ENCODE measurements around the gene ZNF267. TPM values are rescaled to one million over a fixed set of nuclear protein-coding genes. Genes with fewer than 3 reads are reported as not detected.

ZNF267 gene
- total RNA-seq, 1 experiment from 2014 or later = 25.3 TPM

DNA sequence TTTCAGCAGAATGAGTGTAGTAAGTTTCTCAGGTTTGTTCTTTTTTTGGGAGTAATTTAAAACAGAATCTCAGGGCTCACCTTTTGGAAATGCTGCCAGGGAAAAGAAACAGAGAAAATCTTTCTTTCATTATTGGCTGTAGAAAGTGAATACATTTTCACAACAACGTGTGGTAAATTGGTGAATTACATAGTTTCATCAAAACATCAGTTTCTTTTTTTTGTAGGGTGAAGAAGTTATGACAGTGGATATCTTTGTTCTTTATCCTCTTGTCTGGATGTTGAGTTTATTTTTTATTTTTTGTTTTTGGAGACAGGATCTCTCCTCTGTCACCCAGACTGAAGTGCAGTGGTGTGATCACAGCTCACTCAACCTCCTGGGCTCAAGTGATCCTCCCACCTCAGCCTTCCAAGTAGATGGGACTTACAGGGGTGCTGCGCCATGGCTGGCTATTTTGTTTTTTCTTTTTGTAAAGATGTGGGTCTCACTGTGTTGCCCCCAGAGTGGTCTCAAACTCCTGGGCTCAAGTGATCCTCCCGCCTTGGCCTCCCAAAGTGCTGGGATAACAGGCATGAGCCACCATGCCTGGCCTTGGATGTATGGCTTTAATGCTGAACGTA lies 2.4 kb downstream of the ZNF267 start:
- TF ChIP-seq, protein P1, sequence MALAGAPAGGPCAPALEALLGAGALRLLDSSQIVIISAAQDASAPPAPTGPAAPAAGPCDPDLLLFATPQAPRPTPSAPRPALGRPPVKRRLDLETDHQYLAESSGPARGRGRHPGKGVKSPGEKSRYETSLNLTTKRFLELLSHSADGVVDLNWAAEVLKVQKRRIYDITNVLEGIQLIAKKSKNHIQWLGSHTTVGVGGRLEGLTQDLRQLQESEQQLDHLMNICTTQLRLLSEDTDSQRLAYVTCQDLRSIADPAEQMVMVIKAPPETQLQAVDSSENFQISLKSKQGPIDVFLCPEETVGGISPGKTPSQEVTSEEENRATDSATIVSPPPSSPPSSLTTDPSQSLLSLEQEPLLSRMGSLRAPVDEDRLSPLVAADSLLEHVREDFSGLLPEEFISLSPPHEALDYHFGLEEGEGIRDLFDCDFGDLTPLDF (CRISPR knock-in tag; IDR thresholded peaks at IDR 0.05) = no peak
- TF ChIP-seq NFATC4 (CRISPR knock-in tag; IDR thresholded peaks at IDR 0.05) = no peak
- no peak for TF ChIP-seq SOX15 (CRISPR knock-in tag; IDR thresholded peaks at IDR 0.05)
- TF ChIP-seq, protein P2, sequence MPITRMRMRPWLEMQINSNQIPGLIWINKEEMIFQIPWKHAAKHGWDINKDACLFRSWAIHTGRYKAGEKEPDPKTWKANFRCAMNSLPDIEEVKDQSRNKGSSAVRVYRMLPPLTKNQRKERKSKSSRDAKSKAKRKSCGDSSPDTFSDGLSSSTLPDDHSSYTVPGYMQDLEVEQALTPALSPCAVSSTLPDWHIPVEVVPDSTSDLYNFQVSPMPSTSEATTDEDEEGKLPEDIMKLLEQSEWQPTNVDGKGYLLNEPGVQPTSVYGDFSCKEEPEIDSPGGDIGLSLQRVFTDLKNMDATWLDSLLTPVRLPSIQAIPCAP (CRISPR knock-in tag; IDR thresholded peaks at IDR 0.05) = no peak
- TF ChIP-seq ELF4 (CRISPR knock-in tag; IDR thresholded peaks at IDR 0.05; ENCODE audit: low read depth) = no peak
- TF ChIP-seq, protein P3, sequence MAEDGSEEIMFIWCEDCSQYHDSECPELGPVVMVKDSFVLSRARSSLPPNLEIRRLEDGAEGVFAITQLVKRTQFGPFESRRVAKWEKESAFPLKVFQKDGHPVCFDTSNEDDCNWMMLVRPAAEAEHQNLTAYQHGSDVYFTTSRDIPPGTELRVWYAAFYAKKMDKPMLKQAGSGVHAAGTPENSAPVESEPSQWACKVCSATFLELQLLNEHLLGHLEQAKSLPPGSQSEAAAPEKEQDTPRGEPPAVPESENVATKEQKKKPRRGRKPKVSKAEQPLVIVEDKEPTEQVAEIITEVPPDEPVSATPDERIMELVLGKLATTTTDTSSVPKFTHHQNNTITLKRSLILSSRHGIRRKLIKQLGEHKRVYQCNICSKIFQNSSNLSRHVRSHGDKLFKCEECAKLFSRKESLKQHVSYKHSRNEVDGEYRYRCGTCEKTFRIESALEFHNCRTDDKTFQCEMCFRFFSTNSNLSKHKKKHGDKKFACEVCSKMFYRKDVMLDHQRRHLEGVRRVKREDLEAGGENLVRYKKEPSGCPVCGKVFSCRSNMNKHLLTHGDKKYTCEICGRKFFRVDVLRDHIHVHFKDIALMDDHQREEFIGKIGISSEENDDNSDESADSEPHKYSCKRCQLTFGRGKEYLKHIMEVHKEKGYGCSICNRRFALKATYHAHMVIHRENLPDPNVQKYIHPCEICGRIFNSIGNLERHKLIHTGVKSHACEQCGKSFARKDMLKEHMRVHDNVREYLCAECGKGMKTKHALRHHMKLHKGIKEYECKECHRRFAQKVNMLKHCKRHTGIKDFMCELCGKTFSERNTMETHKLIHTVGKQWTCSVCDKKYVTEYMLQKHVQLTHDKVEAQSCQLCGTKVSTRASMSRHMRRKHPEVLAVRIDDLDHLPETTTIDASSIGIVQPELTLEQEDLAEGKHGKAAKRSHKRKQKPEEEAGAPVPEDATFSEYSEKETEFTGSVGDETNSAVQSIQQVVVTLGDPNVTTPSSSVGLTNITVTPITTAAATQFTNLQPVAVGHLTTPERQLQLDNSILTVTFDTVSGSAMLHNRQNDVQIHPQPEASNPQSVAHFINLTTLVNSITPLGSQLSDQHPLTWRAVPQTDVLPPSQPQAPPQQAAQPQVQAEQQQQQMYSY (CRISPR knock-in tag; IDR thresholded peaks at IDR 0.05) = no peak
- TF ChIP-seq, protein P4, sequence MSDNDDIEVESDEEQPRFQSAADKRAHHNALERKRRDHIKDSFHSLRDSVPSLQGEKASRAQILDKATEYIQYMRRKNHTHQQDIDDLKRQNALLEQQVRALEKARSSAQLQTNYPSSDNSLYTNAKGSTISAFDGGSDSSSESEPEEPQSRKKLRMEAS (CRISPR knock-in tag; IDR thresholded peaks at IDR 0.05) = no peak
- no peak for TF ChIP-seq OVOL2 (CRISPR knock-in tag; IDR thresholded peaks at IDR 0.05; ENCODE audit: borderline replicate concordance)
- no peak for TF ChIP-seq GRHL2 (CRISPR knock-in tag; IDR thresholded peaks at IDR 0.05; ENCODE audit: insufficient replicate concordance, severe bottlenecking)
- TF ChIP-seq, protein P5, sequence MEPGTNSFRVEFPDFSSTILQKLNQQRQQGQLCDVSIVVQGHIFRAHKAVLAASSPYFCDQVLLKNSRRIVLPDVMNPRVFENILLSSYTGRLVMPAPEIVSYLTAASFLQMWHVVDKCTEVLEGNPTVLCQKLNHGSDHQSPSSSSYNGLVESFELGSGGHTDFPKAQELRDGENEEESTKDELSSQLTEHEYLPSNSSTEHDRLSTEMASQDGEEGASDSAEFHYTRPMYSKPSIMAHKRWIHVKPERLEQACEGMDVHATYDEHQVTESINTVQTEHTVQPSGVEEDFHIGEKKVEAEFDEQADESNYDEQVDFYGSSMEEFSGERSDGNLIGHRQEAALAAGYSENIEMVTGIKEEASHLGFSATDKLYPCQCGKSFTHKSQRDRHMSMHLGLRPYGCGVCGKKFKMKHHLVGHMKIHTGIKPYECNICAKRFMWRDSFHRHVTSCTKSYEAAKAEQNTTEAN (CRISPR knock-in tag; IDR thresholded peaks at IDR 0.05) = no peak
- no peak for TF ChIP-seq ZNF263 (CRISPR knock-in tag; IDR thresholded peaks at IDR 0.05; ENCODE audit: low read depth)
- H3K9me3 Mint-ChIP-seq = no peaks in the 10 kb centered on the region
- H3K27ac Mint-ChIP-seq = no peak overlapping the region
- H3K36me3 Mint-ChIP-seq = peaks cover 12% of the 10 kb centered on the region; the same call in 1 of the 2 replicates
- no peak overlapping the region for H3K4me3 Mint-ChIP-seq
- H3K4me1 Mint-ChIP-seq = peaks cover 23% of the 10 kb centered on the region
- no peak for ATAC-seq
- POLR2A ChIA-PET = no interaction called here
- DNase-seq (ENCODE audit: low spot score) = no peak
- peaks cover 13% of the 10 kb centered on the region for H3K27me3 Mint-ChIP-seq (ENCODE audit: low read depth)
- CTCF ChIA-PET = no interaction called here

DNA sequence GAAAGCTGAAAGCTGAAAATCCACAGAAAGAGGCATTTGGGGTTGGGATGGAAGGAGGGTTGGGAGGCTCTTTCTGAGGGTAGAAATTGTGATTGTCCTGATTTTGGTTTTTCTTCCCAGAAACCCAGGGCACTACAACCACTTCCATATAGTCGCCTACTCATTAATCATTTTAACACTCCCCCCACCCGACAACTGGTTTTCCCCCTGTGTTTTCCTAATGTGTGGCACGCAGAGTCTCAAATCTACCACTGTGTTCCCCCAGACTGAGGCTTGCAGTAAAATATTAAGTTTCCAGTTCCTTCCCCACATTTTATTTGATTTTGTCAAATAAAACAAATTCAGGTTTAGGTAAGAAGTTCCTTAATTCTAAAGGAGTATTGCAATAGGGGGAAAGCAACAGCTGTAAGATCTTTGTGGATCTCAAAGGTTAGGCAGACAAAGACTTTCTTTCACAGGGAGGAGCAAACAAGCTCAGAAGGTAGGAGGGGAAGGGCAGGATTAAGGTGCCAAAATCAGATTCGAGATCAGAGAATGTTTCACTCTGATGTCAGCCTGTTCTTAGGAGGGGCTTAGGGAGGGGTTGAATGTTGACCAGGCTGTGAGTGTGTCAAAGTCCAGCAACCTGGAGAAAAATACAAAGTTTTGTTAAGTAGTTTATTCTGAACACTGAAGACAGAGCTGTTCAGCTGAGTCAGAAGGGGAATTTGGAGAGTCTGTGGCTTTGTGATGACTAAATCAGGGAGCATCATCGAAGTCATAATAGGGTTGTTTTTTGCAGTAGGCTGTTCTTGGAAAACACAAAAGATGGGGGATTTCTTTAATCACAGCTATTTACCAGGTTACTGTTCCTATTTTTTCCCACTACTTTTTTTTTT lies 3.6 kb downstream of the ZNF267 start:
- DNase-seq (ENCODE audit: low spot score) (no peak), ATAC-seq (no peak)
- no peak overlapping the region for H3K4me3 Mint-ChIP-seq
- H3K36me3 Mint-ChIP-seq = peaks cover 12% of the 10 kb centered on the region; the same call in 1 of the 2 replicates
- CTCF ChIA-PET = interaction anchor here (1.5 kb wide), 1 partner anchor 9 kb away, joined by 3 read pairs; no protein-coding TSS in a partner anchor
- H3K4me1 Mint-ChIP-seq = peaks cover 23% of the 10 kb centered on the region
- H3K27me3 Mint-ChIP-seq (ENCODE audit: low read depth) = peaks cover 5% of the 10 kb centered on the region
- H3K27ac Mint-ChIP-seq = no peak overlapping the region
- POLR2A ChIA-PET = no interaction called here
- no peaks in the 10 kb centered on the region for H3K9me3 Mint-ChIP-seq
- TF ChIP-seq, protein P6, sequence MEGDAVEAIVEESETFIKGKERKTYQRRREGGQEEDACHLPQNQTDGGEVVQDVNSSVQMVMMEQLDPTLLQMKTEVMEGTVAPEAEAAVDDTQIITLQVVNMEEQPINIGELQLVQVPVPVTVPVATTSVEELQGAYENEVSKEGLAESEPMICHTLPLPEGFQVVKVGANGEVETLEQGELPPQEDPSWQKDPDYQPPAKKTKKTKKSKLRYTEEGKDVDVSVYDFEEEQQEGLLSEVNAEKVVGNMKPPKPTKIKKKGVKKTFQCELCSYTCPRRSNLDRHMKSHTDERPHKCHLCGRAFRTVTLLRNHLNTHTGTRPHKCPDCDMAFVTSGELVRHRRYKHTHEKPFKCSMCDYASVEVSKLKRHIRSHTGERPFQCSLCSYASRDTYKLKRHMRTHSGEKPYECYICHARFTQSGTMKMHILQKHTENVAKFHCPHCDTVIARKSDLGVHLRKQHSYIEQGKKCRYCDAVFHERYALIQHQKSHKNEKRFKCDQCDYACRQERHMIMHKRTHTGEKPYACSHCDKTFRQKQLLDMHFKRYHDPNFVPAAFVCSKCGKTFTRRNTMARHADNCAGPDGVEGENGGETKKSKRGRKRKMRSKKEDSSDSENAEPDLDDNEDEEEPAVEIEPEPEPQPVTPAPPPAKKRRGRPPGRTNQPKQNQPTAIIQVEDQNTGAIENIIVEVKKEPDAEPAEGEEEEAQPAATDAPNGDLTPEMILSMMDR (IDR thresholded peaks at IDR 0.05) = no peak
- TF ChIP-seq ZNF263 (CRISPR knock-in tag; IDR thresholded peaks at IDR 0.05; ENCODE audit: low read depth) (no peak), SP1 (CRISPR knock-in tag; conservative IDR thresholded peaks at IDR 0.05) (no peak), ZNF671 (CRISPR knock-in tag; IDR thresholded peaks at IDR 0.05) (no peak), GRHL2 (CRISPR knock-in tag; IDR thresholded peaks at IDR 0.05; ENCODE audit: insufficient replicate concordance, severe bottlenecking) (no peak), NR2C2 (CRISPR knock-in tag; IDR thresholded peaks at IDR 0.05) (no peak), TCF7 (CRISPR knock-in tag; IDR thresholded peaks at IDR 0.05; ENCODE audit: low read depth) (no peak)
- TF ChIP-seq, protein P7, sequence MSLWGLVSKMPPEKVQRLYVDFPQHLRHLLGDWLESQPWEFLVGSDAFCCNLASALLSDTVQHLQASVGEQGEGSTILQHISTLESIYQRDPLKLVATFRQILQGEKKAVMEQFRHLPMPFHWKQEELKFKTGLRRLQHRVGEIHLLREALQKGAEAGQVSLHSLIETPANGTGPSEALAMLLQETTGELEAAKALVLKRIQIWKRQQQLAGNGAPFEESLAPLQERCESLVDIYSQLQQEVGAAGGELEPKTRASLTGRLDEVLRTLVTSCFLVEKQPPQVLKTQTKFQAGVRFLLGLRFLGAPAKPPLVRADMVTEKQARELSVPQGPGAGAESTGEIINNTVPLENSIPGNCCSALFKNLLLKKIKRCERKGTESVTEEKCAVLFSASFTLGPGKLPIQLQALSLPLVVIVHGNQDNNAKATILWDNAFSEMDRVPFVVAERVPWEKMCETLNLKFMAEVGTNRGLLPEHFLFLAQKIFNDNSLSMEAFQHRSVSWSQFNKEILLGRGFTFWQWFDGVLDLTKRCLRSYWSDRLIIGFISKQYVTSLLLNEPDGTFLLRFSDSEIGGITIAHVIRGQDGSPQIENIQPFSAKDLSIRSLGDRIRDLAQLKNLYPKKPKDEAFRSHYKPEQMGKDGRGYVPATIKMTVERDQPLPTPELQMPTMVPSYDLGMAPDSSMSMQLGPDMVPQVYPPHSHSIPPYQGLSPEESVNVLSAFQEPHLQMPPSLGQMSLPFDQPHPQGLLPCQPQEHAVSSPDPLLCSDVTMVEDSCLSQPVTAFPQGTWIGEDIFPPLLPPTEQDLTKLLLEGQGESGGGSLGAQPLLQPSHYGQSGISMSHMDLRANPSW (CRISPR knock-in tag; conservative IDR thresholded peaks at IDR 0.05; ENCODE audit: low read depth) = no peak
- TF ChIP-seq, protein P8, sequence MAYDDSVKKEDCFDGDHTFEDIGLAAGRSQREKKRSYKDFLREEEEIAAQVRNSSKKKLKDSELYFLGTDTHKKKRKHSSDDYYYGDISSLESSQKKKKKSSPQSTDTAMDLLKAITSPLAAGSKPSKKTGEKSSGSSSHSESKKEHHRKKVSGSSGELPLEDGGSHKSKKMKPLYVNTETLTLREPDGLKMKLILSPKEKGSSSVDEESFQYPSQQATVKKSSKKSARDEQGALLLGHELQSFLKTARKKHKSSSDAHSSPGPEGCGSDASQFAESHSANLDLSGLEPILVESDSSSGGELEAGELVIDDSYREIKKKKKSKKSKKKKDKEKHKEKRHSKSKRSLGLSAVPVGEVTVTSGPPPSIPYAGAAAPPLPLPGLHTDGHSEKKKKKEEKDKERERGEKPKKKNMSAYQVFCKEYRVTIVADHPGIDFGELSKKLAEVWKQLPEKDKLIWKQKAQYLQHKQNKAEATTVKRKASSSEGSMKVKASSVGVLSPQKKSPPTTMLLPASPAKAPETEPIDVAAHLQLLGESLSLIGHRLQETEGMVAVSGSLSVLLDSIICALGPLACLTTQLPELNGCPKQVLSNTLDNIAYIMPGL (CRISPR knock-in tag; IDR thresholded peaks at IDR 0.05) = no peak
